ENCODE data around the gene BAD. TPM values are rescaled to one million over a fixed set of nuclear protein-coding genes. Genes with fewer than 3 reads are reported as not detected.

The BAD gene
- polyA plus RNA-seq, 1 donor (not counting 4 experiments of a cell fraction or from before 2014, with no cell fraction given) = 58.3 TPM

GRCh38 chr11:64243236-64243854, 41.1 kb downstream of the BAD start:
- peak overlapping the region; percentile 2 for H3K27ac ChIP-seq (ENCODE audit: control insufficient read depth, insufficient read depth, low read length)
- H3K4me2 ChIP-seq (ENCODE audit: control insufficient read depth, extremely low read depth, insufficient read depth, low read depth, low read length) = peak overlapping the region; percentile 67
- no peak overlapping the region for H3K9ac ChIP-seq (ENCODE audit: control insufficient read depth, extremely low read depth, insufficient read depth, low read length)
- peaks cover 26% of the 10 kb centered on the region for H3K79me2 ChIP-seq (ENCODE audit: control insufficient read depth, insufficient read depth, low read length)
- H3K4me3 ChIP-seq (ENCODE audit: control insufficient read depth in 2 of 3, extremely low read depth in 1 of 3, insufficient read depth in 2 of 3, low read depth in 1 of 3, low read length in 3 of 3) = no peak overlapping the region
- FAIRE-seq = no peak
- no peaks in the 10 kb centered on the region for H3K9me3 ChIP-seq (ENCODE audit: control insufficient read depth, low read depth, low read length)
- H2AFZ ChIP-seq (ENCODE audit: control insufficient read depth, low read length) = no peak overlapping the region
- no peak for DNase-seq (ENCODE audit: low read depth, low spot score)
- H3K27me3 ChIP-seq (ENCODE audit: control insufficient read depth, extremely low read depth, insufficient read depth, low read length) = no peaks in the 10 kb centered on the region
- peaks cover 40% of the 10 kb centered on the region for H3K4me1 ChIP-seq (ENCODE audit: control insufficient read depth, extremely low read depth, insufficient read depth, low read length)
- dilution Hi-C loops (cut with MboI; ENCODE audit: extremely low pct_ligation_motif_present, low sequenced_read_pairs) = no loop called here
- TF ChIP-seq EZH2 (IDR thresholded peaks at IDR 0.05; ENCODE audit: low read length) (no peak), CTCF (optimal IDR thresholded peaks at IDR 0.05 in 1 of 3, IDR thresholded peaks at IDR 0.05 in 1 of 3, conservative IDR thresholded peaks at IDR 0.05 in 1 of 3; ENCODE audit: extremely low read depth in 1 of 3, insufficient read depth in 2 of 3, low read length in 3 of 3) (no peak)
- peaks cover 11 to 22% of the 10 kb centered on the region in 2 experiments for H3K36me3 ChIP-seq (ENCODE audit: control insufficient read depth in 2 of 2, extremely low read depth in 1 of 2, insufficient read depth in 2 of 2, low read length in 2 of 2)
- no peaks in the 10 kb centered on the region for H4K20me1 ChIP-seq (ENCODE audit: control insufficient read depth, extremely low read depth, insufficient read depth, low read length)
- no peaks in the 10 kb centered on the region for H3K9me1 ChIP-seq (ENCODE audit: control insufficient read depth, extremely low read depth, insufficient read depth, low read length)

GRCh38 chr11:64241491-64242374, 42.7 kb downstream of the BAD start:
- peaks cover 26% of the 10 kb centered on the region for H3K79me2 ChIP-seq (ENCODE audit: control insufficient read depth, insufficient read depth, low read length)
- no peaks in the 10 kb centered on the region for H4K20me1 ChIP-seq (ENCODE audit: control insufficient read depth, extremely low read depth, insufficient read depth, low read length)
- H2AFZ ChIP-seq (ENCODE audit: control insufficient read depth, low read length) = no peak overlapping the region
- H3K36me3 ChIP-seq (ENCODE audit: control insufficient read depth in 2 of 2, extremely low read depth in 1 of 2, insufficient read depth in 2 of 2, low read length in 2 of 2) = peaks cover 14 to 30% of the 10 kb centered on the region in 2 experiments
- peak overlapping the region; percentile 79 for H3K9ac ChIP-seq (ENCODE audit: control insufficient read depth, extremely low read depth, insufficient read depth, low read length)
- H3K4me3 ChIP-seq (ENCODE audit: control insufficient read depth in 2 of 3, extremely low read depth in 1 of 3, insufficient read depth in 2 of 3, low read depth in 1 of 3, low read length in 3 of 3) = peak overlapping the region; percentile 72 to 87 (median 82)
- DNase-seq (ENCODE audit: low read depth, low spot score) (no peak), FAIRE-seq (no peak)
- H3K27me3 ChIP-seq (ENCODE audit: control insufficient read depth, extremely low read depth, insufficient read depth, low read length) = no peaks in the 10 kb centered on the region
- H3K4me1 ChIP-seq (ENCODE audit: control insufficient read depth, extremely low read depth, insufficient read depth, low read length) = peaks cover 43% of the 10 kb centered on the region
- TF ChIP-seq EZH2 (IDR thresholded peaks at IDR 0.05; ENCODE audit: low read length) = no peak
- no peak for TF ChIP-seq CTCF (optimal IDR thresholded peaks at IDR 0.05 in 1 of 3, IDR thresholded peaks at IDR 0.05 in 1 of 3, conservative IDR thresholded peaks at IDR 0.05 in 1 of 3; ENCODE audit: extremely low read depth in 1 of 3, insufficient read depth in 2 of 3, low read length in 3 of 3)
- peak overlapping the region; percentile 67 for H3K4me2 ChIP-seq (ENCODE audit: control insufficient read depth, extremely low read depth, insufficient read depth, low read depth, low read length)
- H3K9me3 ChIP-seq (ENCODE audit: control insufficient read depth, low read depth, low read length) = no peaks in the 10 kb centered on the region
- H3K27ac ChIP-seq (ENCODE audit: control insufficient read depth, insufficient read depth, low read length) = peak overlapping the region; percentile 58
- dilution Hi-C loops (cut with MboI; ENCODE audit: extremely low pct_ligation_motif_present, low sequenced_read_pairs) = no loop called here
- H3K9me1 ChIP-seq (ENCODE audit: control insufficient read depth, extremely low read depth, insufficient read depth, low read length) = no peaks in the 10 kb centered on the region

Measured in keratinocyte (primary cell).